WTC11 (cell line): Measurements from ENCODE around the gene EPHB6.

Experiments used
- FOXP1 ChIP-seq: sonication (generic); formaldehyde crosslinking; IDR thresholded peaks from 2 replicates; pipeline ENCODE4 v1.8.0; 2022; ENCODE audit warnings: missing genetic modification reagents, mild to moderate bottlenecking, moderate library complexity, borderline replicate concordance
- NFYB ChIP-seq: sonication (generic); formaldehyde crosslinking; conservative IDR thresholded peaks from 2 replicates; pipeline ENCODE4 v1.8.0; 2022; ENCODE audit warnings: low read depth, missing genetic modification reagents

GRCh38 chr7:142833174-142834048 lies 21.5 kb upstream of the EPHB6 start:
- no peak for TF ChIP-seq NFYB (CRISPR knock-in tag)
- TF ChIP-seq FOXP1 (CRISPR knock-in tag), result no peak
